IMR-90 (cell line): ENCODE results near the gene RPS6KA2. TPM values are rescaled to one million over a fixed set of nuclear protein-coding genes. Genes with fewer than 3 reads are reported as not detected.
"Not testable (repeated sequence)": the region's sequence is repeated elsewhere in the genome, so short reads cannot be mapped to it uniquely, and the experiment has no call there.

Source experiments
- ATAC-seq: fragments of 200-7000 bp; cut with Tn5 transposase; 2 replicates; pipeline ENCODE4 v1.9.1; 2020; ENCODE audit warnings: low read depth, mild to moderate bottlenecking, moderate library complexity
- BruUV-seq: library from RNA; stranded (reverse); fragments of 400-500 nt; replicated peaks from 2 replicates; lab custom pipeline; 2021; lab: Mats Ljungman, UMichigan
- CTCF ChIA-PET: fragments of 300-600 bp; formaldehyde crosslinking; extraction: SDS; loops from one replicate; lab custom pipeline; 2021; ENCODE audit warnings: antibody characterized with exemption; lab: Yijun Ruan, JAX
- POLR2A ChIA-PET: fragments of 300-600 bp; sonication (Branson Sonifier 250); formaldehyde crosslinking; loops from one replicate; lab custom pipeline; 2022; ENCODE audit warnings: antibody characterized with exemption; ENCODE audit not compliant: unreplicated experiment; lab: Charles Lee
- DNase-seq: peaks from one replicate; pipeline ENCODE4 v3.0.0; 2013
- H2AFZ ChIP-seq: replicated peaks from 2 replicates; pipeline ENCODE3; 2013; ENCODE audit warnings: low read length, mild to moderate bottlenecking; ENCODE audit not compliant: poor library complexity
- H2AK5ac ChIP-seq: 2 replicates; pipeline ENCODE4 v1.6.1; 2013; ENCODE audit warnings: low read depth, low read length, inconsistent platforms
- H2AK9ac ChIP-seq: replicated peaks from 2 replicates; pipeline ENCODE3; 2013; ENCODE audit warnings: mild to moderate bottlenecking, low read depth, low read length, moderate library complexity; ENCODE audit not compliant: poor library complexity
- H2BK120ac ChIP-seq: 2 replicates; pipeline ENCODE4 v1.6.1; 2013; ENCODE audit warnings: low read depth, low read length, inconsistent platforms
- H2BK15ac ChIP-seq: 3 replicates; pipeline ENCODE4 v1.6.1; 2013; ENCODE audit warnings: low read depth, low read length, inconsistent platforms
- H2BK20ac ChIP-seq: 2 replicates; pipeline ENCODE4 v1.6.1; 2013; ENCODE audit warnings: low read depth, mild to moderate bottlenecking, inconsistent platforms, low read length, moderate library complexity
- H2BK5ac ChIP-seq: 2 replicates; pipeline ENCODE4 v1.6.1; 2013; ENCODE audit warnings: mild to moderate bottlenecking, low read depth, low read length, inconsistent platforms; ENCODE audit not compliant: poor library complexity, severe bottlenecking
- H3K14ac ChIP-seq: replicated peaks from 2 replicates; pipeline ENCODE4 v1.6.1; 2013; ENCODE audit warnings: low read depth, low read length, inconsistent platforms
- H3K18ac ChIP-seq: 2 replicates; pipeline ENCODE4 v1.6.1; 2013; ENCODE audit warnings: low read depth, low read length, control low read depth
- H3K23ac ChIP-seq: 2 replicates; pipeline ENCODE4 v1.6.1; 2013; ENCODE audit warnings: low read depth, low read length, inconsistent platforms
- H3K27ac ChIP-seq: 2 replicates; pipeline ENCODE4 v1.5.1; 2013; ENCODE audit warnings: mild to moderate bottlenecking, control low read depth, low read length; ENCODE audit not compliant: insufficient read depth
- H3K27me3 ChIP-seq: 2 replicates; pipeline ENCODE4 v1.6.1; 2013; ENCODE audit warnings: low read length; ENCODE audit not compliant: control insufficient read depth, insufficient read depth
- H3K36me3 ChIP-seq: 2 replicates; pipeline ENCODE4 v1.6.1; 2013; ENCODE audit warnings: low read length, mixed read lengths; ENCODE audit not compliant: control insufficient read depth, insufficient read depth
- H3K4ac ChIP-seq: 2 replicates; pipeline ENCODE4 v1.6.1; 2013; ENCODE audit warnings: low read depth, low read length, inconsistent platforms
- H3K4me1 ChIP-seq: 2 replicates; pipeline ENCODE4 v1.6.1; 2013; ENCODE audit warnings: low read length, mixed read lengths; ENCODE audit not compliant: control insufficient read depth, insufficient read depth
- H3K4me2 ChIP-seq: 2 replicates; pipeline ENCODE4 v1.6.1; 2013; ENCODE audit warnings: low read depth, mild to moderate bottlenecking, control low read depth, low read length, moderate library complexity
- H3K4me3 ChIP-seq: 2 replicates; pipeline ENCODE4 v1.5.1; 2013; ENCODE audit warnings: low read depth, mild to moderate bottlenecking, control low read depth, low read length, moderate library complexity; ENCODE audit not compliant: insufficient read depth
- H3K56ac ChIP-seq: 2 replicates; pipeline ENCODE4 v1.6.1; 2013; ENCODE audit warnings: low read length, inconsistent platforms; ENCODE audit not compliant: insufficient read depth; ENCODE audit errors: extremely low read depth
- H3K79me1 ChIP-seq, 2 experiments: 2 replicates each; pipeline ENCODE4 v1.6.1; 2013; ENCODE audit warnings: low read length in 2 of 2, inconsistent platforms in 1 of 2, low read depth in 1 of 2
- H3K9ac ChIP-seq: 2 replicates; pipeline ENCODE4 v1.6.1; 2013; ENCODE audit warnings: low read depth, low read length, control low read depth
- H3K9me1 ChIP-seq: 2 replicates; pipeline ENCODE4 v1.6.1; 2013; ENCODE audit warnings: low read length, inconsistent platforms; ENCODE audit not compliant: insufficient read depth
- H3K9me3 ChIP-seq: 2 replicates; pipeline ENCODE4 v1.6.1; 2013; ENCODE audit warnings: low read length; ENCODE audit not compliant: control insufficient read depth, insufficient read depth
- H4K20me1 ChIP-seq: 2 replicates; pipeline ENCODE4 v1.6.1; 2013; ENCODE audit warnings: low read length, inconsistent platforms; ENCODE audit not compliant: insufficient read depth
- H4K5ac ChIP-seq: 2 replicates; pipeline ENCODE4 v1.6.1; 2013; ENCODE audit warnings: mild to moderate bottlenecking, low read depth, low read length, control low read depth
- H4K8ac ChIP-seq, 2 experiments: 2 replicates each; pipeline ENCODE4 v1.6.1; 2013; ENCODE audit warnings: low read depth in 2 of 2, low read length in 2 of 2, control low read depth in 1 of 2, inconsistent platforms in 1 of 2
- H4K91ac ChIP-seq: 2 replicates; pipeline ENCODE4 v1.6.1; 2013; ENCODE audit warnings: low read depth, low read length, inconsistent platforms; ENCODE audit not compliant: insufficient read depth
- BHLHE40 ChIP-seq: fragments of 150-350 bp; IDR thresholded peaks from 2 replicates; pipeline ENCODE4 v1.6.1; 2016; ENCODE audit warnings: mild to moderate bottlenecking, low read depth, low read length
- CEBPB ChIP-seq: IDR thresholded peaks from 2 replicates; pipeline ENCODE4 v1.6.1; 2012; ENCODE audit warnings: low read depth, low read length, improper control_type of control experiment
- WGBS, 2 experiments: methylation state at CpG; one replicate each; pipeline versions ENCODE4 v1.1.5 to v1.1.7; 2013; ENCODE audit warnings: missing lambda C conversion rate in 2 of 2; ENCODE audit not compliant: insufficient read length in 1 of 2; ENCODE audit errors: extremely low coverage in 2 of 2; 5-methylcytosine and 5-hydroxymethylcytosine counted together
- dilution Hi-C: fragments of 300-500 bp; cut with HindIII; formaldehyde crosslinking; loops from one replicate; pipeline ENCODE4 v1.14.3; 2018; ENCODE audit warnings: low sequenced_read_pairs; ENCODE audit not compliant: unreplicated experiment
- in situ Hi-C: fragments of 300-500 bp; cut with MboI; formaldehyde crosslinking; loops from 3 replicates; pipeline ENCODE4 v1.14.3; 2019; ENCODE audit warnings: low sequenced_read_pairs, inconsistent platforms, mixed read lengths
- intact Hi-C: fragments of 100-400 bp; cut with micrococcal nuclease; formaldehyde crosslinking; loops from 2 replicates; pipeline ENCODE4 v1.10.0; 2022
- polyA plus RNA-seq, 3 experiments: library from polyadenylated mRNA; depleted of rRNA; stranded (reverse); fragments of >200 nt; gene quantifications; 2 replicates each; pipeline ENCODE4 v1.2.3, GENCODE V29; 2012; ENCODE audit warnings: low replicate concordance in 1 of 3
- total RNA-seq: library from RNA; depleted of rRNA; stranded (reverse); fragments of >200 nt; gene quantifications from 2 replicates; pipeline ENCODE4 v1.2.3, GENCODE V29; 2012

Gene RPS6KA2
- total and polyA plus RNA-seq, 2 of the 4 experiments (the other 2 are of a cell fraction), result 26.9 to 31.3 TPM

- in situ Hi-C loops, H3K23ac ChIP-seq, H2AK9ac ChIP-seq, H2AK5ac ChIP-seq, BruUV-seq, H4K20me1 ChIP-seq, H2BK15ac ChIP-seq, H2BK120ac ChIP-seq, H3K9me1 ChIP-seq, H3K79me1 ChIP-seq, H3K56ac ChIP-seq, ATAC-seq, H4K91ac ChIP-seq, H2BK20ac ChIP-seq, DNase-seq, H4K5ac ChIP-seq, POLR2A ChIA-PET, H3K27me3 ChIP-seq, H3K4me1 ChIP-seq, H2BK5ac ChIP-seq, H3K18ac ChIP-seq, H3K9me3 ChIP-seq, CTCF ChIA-PET, dilution Hi-C loops, H3K36me3 ChIP-seq: not testable (repeated sequence)
- H2AFZ ChIP-seq, result peak overlapping the region; percentile 99
- WGBS, 2 experiments, result 40% methylated on average over 2 of the region's 22 CpGs; no CpG with 5 or more reads in 1 of the 2 experiments
- peak overlapping the region; percentile 69 for H3K4me3 ChIP-seq
- H4K8ac ChIP-seq, result peak overlapping the region in 1 of 2 experiments; percentile 77; a peak in 1 of 4 replicates
- intact Hi-C loops, result loop anchor here (1.0 to 5.0 kb wide), 3 partner anchors 41 to 107 kb away; partner anchors contain the start of gene SFT2D1
- peak; percentile 20; the same call in 1 of the 2 replicates for TF ChIP-seq BHLHE40
- peak; percentile 0; the same call in 1 of the 2 replicates for TF ChIP-seq CEBPB
- peak overlapping the region; percentile 6; the same call in 1 of the 2 replicates for H3K4ac ChIP-seq
- H3K27ac ChIP-seq, result peak overlapping the region; percentile 12
- peak overlapping the region; percentile 95 for H3K4me2 ChIP-seq
- H3K14ac ChIP-seq, result 0 out of 2 replicates have a peak overlapping the region, but pooled peaks have one; percentile 1
- H3K9ac ChIP-seq, result peak overlapping the region; percentile 58
These were observed 243.2 kb downstream of the RPS6KA2 start for GRCh38 chr6:166383802-166384363.
